Spleen (tissue), 7 donors: Measurements from ENCODE around the gene SURF1.

Experiments
- POLR2AphosphoS5 ChIP-seq, 3 donors: sonication (generic); formaldehyde crosslinking; IDR thresholded peaks; one replicate each; pipeline ENCODE4 v1.5.1; 2017; ENCODE audit warnings: antibody characterized with exemption in 3 of 3
- TF ChIP-seq, protein P1 (sequence below), 11 experiments: fragments of 200-600 bp in 7 of 11; fragments of 450-650 bp in 4 of 11; sonication (generic) in 4 of 11; IDR thresholded peaks in 8 of 11; conservative IDR thresholded peaks in 3 of 11; 1 replicate in 7 of 11; 2 replicates in 4 of 11; pipeline versions ENCODE4 v1.4.0 to v1.8.0; 2016 to 2021; ENCODE audit warnings: antibody characterized with exemption in 11 of 11, inconsistent platforms in 4 of 11, mild to moderate bottlenecking in 1 of 11
- donor health status: DM: no; HTN: no; CAD: no; lungs with moderate emphysema.
- donor health status: DM: no; HTN: no; CAD: no.
- donor health status: DM: no; HTN: no; CAD: no.

DNA sequence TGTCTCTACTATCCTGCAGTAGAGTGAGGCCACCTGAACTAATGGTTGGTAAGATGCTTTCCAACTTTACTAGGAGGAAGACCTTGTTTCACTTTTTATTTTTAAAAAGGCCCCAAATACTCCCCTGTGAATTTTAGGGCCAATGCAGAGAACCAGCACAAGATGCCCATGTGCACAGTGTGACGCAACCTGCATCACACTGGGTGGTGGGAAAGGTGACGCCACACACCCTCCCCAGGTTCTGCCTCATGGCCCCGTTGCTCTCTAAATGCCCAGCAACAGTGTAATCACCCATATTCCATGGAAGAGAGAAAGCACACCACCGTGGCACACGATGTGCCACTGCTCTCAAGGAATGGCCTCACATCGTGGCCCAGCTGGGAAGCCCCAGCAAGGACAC, 13.1 kb upstream of the SURF1 start:
- TF ChIP-seq, protein P1, sequence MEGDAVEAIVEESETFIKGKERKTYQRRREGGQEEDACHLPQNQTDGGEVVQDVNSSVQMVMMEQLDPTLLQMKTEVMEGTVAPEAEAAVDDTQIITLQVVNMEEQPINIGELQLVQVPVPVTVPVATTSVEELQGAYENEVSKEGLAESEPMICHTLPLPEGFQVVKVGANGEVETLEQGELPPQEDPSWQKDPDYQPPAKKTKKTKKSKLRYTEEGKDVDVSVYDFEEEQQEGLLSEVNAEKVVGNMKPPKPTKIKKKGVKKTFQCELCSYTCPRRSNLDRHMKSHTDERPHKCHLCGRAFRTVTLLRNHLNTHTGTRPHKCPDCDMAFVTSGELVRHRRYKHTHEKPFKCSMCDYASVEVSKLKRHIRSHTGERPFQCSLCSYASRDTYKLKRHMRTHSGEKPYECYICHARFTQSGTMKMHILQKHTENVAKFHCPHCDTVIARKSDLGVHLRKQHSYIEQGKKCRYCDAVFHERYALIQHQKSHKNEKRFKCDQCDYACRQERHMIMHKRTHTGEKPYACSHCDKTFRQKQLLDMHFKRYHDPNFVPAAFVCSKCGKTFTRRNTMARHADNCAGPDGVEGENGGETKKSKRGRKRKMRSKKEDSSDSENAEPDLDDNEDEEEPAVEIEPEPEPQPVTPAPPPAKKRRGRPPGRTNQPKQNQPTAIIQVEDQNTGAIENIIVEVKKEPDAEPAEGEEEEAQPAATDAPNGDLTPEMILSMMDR (IDR thresholded peaks at IDR 0.05 in 8 of 11, conservative IDR thresholded peaks at IDR 0.05 in 3 of 11) = no peak
- TF ChIP-seq POLR2AphosphoS5 (IDR thresholded peaks at IDR 0.05) = no peak
